ENCODE results near the gene LRMDA.

The LRMDA gene

DNA sequence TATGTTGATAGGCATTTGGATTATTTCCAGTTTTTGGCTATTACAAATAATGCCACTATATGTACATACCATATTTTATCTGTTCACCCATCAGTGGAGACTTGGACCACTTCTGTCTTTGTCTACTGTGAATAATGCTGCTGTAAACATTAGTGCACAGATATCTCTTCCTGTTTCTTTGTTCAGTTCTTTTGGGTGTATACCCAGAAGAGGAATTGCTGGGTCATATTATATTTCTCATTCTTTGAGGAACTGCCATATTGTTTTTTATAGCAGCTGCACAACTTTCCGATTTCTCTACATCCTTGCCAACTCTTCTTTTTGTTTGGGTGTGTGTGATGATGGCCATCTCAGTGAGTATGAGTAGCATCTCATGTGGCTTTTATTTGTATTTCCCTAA is 218.0 kb downstream of the LRMDA start:
- no peak for DNase-seq

DNA sequence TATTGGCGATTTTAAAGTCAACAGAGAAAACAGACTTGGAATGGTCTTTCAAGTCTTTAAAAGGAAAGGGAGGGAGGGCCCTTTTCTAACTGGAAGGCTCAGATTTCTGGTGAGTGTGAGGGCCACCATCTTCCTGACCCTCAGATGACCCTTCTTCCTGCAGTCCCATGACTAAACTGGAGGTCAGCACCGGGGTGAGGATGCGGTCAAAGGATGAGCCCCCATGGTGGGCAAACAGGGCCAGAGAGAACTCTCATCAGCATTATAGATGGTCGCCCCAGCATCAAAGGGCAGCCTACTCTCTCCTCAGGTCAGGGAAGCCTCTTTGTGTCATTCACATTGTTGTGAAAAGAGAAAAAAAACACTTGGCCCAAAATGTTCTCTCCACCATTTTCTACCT is 219.2 kb downstream of the LRMDA start:
- no peak for DNase-seq

DNA sequence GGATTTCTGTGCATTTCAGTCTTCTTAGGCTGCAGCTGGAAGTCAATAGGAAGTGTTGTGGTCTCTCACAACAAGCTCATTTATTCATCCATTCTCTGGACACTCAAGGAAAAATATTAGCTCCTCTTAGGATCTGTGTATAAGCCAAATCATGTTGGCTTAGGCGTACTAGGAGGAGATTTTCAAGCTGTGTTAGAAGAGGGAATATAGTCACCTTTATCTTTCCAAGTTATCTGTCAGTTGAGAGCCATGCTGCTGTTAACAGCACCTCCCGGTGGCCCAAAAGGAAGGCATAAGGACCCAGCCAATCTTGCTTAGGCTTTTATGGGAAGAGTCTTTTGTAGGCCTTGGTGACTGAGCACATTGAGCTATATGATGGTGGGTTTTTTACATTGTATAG is 220.0 kb downstream of the LRMDA start:
- DNase-seq: no peak

DNA sequence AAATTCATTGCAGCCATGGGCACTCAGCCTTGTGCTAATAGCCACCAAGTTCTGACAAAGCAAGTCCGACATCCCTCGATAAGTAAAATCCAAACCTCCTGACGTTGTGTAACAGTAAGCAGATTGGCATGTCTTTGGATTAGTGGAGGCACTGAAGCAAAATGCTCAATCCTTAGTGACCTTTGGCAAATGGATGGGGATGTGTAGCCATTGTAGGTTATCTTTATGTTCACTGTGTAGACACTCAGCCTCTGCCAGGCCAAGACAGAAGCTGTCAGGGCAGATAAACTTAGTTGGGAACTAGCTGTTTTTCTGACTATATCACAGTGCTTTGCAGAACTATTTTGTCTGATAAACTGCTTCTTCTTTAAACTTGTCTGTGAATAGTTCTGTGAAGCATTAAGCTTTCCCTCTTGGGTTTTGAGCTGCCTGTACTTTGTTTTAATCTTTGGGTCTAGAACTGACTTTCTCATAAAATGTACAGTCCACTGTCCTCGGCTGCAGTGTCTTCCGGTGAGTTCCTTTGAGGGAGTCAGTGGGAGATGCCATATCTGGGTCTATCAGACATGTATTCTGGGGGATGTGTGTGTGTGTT is 220.8 kb downstream of the LRMDA start:
- DNase-seq: no peak

DNA sequence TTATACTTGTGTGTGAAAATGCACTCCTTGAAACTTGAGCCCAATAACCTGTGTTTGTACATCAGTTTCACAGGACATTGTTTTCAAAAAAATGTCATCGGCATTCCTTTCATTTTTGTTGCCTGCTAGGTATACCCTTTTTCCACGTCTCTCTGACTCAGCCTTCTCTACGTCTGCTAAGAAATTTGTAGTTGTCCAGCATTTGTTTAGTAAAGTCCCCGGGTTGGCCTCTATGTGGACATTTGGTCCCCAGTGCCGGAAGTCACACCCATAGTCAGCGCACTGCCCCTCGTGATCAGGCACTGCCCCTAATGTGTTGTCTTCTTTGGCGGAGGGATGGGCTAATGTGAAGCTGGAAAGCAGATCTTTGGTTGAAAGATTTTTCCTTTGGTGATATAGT is 222.3 kb downstream of the LRMDA start:
- no peak for DNase-seq

DNA sequence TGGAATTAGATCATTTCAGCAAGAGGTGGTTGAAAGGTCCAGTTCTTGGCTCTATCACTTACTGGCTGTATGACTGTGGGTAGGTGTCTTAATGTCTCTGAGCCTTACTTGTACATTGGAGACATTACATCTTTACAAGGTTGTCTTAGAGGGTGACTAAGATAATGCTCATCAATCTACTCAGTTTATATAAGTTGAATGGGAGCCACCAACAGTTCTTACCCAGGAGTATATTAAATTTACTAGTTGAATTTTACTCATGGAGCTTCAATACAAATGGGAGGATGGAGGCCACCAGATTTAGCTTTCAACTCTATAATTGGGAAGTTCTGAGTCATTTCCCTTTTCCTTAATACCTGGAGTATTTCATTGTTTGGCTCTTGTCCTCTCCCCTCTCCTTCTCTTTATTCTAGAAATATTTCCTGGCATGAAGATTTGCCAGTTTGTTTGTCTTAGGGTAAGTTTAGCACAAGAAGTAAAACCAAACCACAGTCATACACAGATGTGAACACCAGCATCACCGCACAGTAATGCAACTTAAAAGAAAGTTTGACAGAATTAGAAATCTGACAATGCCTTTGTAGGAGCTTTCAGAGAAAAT is 222.8 kb downstream of the LRMDA start:
- DNase-seq: no peak

DNA sequence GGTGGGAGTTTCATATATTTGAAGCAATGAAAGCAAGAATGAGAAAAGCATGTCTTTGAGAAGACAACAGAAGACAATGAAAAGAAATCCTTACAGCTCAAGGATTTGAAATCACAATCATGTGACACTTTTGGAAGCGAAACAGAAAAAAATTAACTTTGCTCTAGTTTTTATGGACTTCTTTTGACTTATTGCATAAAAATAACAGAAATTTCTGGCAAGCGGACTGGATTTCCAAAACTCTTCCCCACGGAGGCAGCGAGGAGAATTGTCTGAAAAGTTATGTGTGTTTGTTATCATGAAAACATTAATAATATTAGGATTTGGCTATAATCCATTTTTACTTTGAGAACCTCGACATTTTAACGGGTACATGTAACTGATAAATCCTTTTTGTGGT is 223.3 kb downstream of the LRMDA start:
- no peak for DNase-seq

DNA sequence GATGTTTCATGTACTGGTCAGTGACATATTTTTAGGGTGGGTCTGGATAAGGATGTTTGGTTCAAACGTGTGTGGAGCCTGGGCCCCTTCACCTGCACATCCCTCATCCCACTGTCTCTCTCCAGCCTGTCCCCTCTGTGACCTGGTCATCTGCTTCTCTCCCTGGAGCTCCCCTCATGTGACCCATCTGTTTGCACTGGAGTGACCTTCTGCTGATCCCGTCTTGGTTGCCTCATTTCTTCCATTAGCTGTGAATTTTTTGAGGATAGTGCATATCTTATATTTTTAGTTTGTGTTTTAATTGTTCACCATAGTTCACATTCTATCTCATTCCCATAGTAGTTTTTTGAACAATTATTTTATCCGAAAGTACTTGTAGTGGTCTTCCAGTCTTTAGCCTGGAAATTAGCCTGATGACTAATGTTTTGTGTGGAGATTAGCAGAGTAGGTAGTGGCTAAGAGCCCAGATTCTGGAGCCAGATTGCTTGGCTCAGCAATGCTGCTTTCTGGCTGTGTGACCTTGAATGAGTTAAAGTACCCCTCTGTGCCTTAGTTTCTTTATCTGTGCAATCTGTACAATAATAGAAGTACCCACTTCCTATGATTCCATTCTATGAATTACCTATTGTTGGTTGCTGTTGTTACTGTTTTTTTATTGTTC is 224.5 kb downstream of the LRMDA start:
- no peak for DNase-seq

DNA sequence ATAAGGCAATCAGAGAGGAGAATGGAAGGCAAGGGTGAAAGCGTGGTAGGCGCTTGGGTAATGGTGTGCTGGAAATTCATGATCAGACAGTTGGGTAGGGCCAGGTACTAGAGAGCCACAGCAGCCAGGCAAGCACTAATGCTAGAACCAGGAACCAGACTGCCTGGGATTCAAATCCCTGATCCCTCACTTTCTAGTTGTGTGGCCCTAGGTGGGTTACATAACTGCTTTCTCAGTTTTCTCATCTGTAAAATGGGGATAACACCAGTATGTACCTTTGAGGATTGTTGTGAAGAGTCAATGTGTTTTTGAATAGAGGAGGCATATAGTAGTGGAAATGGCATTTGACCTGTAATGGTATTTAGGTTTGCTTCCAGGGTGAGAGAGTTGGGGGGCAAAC is 225.9 kb downstream of the LRMDA start:
- no peak for DNase-seq

DNA sequence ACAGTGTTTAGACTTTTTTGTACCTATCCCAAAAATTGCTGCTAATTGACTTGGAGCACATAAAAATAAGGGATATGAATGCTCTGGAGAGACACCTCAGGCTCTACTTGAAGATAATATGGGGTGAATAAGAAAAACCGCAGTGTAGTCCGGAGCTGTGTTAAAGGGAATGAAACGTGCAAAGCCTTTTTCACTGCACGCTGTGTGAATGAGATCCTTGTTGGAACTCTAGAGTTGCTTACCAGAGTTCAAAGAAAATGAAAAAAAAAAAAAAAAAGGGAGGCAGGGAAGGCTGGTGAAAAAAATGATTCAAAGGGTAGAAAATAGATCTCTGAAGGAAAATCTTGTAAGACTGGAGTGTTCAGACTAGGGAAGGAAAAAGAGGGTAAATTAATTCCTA is 226.6 kb downstream of the LRMDA start:
- DNase-seq: no peak

DNA sequence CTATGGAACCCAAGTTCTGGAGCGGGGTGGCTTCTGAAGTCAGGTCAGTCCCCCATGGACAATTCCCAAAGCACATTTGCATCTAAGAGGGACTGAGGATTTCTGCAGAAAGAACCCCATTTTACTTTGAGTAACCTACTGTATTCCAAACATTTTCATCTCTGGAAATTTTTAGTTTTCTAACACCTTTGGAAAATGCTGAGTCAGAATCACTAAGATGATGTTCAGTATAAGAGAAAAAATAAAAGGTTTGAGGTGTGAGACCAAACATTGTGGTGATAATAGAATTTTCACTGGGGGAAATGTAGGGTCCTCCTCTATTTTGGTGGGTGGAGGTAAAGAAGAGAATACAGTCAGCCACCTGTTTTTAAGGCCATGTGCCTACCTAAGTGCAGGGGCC is 227.1 kb downstream of the LRMDA start:
- DNase-seq: no peak

DNA sequence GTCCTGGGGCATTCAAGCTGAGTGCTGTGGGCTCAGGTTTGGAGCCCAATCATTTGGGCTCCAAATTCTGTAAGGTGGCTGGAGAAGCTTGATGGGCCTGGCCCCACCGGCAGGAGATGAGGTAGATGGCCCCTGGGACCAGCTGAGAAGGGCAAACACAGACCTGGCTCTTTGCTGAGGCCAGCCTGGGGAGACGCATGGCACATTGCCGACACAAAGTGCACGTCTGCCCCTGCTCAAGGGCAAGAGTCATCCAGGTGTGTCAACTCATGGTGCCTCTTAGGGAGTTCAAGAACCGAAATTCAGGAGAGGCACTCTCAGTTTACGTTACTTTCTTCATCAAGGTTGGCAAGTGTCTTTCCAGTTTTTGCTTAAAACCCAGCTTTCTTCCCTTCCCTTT is 227.5 kb downstream of the LRMDA start:
- no peak for DNase-seq

DNA sequence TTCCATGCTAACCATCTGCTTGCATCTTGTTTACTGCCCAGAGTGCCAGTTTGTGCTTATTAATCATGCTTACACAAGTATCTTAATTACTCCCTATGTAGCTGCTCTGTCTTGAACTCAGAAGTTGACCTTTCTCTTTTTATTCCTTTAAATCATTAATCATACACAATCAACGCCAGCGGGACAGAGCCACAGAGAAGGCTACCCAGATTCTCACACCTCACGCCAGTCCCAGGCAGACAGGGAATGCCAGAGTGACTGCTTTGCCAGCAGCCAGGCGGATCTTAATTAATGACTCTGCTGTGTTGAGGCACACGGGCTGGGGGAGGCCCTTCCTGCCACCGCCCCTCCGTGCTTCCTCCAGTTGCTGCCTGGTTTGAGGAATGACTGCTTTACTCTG is 229.4 kb downstream of the LRMDA start:
- DNase-seq: no peak

DNA sequence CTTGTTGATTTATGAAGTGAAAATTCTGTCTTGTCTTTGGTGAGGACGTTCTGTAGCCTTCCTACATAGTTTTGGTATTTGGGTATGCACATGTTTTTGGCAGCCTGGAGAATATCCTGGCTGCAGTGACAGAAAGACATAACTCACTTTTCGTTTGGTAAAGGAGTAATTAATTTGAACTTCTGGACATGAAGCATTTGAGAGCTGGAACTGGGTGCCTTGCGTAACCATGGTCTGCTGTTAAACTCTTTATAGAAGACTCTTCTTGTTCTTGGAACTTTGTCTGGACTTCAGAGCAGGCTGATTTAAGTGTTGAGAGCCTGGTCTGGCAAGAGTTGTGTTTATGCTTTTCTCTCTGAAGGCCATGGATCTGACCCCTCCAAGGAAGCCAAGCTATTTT is 231.3 kb downstream of the LRMDA start:
- DNase-seq: no peak

DNA sequence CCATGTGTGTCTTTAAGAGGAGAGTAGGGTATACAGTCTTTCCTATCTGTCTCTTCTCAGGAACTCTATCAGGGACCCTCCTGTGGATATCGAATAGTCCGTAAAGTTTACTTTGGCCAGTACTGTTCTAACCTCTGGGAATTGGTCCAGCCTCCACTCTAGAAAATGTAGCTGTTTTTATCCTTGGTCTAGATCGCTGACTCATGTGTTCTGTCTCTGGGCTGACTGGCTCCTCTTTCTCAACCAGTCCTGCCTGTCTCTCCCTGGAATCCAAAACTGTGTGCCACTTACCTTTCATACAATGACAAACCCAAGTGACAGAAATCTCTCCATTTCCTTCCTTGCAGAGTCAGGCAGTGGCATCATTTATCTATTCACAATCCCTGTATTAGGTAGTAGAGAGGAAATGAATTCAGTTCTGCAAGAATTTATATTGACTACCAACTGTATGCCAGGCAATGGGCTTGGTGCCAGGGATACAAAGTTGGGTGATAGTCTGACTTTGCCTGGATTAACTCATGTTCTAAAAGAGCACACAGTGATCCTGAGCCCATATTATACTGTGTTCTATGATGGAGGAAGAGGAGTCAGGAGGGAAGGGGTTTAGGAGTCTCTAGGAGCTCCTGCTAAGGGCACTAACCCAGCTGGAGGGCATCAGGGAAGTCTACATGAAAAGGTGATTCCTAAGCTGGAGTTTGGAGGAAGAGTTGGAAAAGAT is 232.7 kb downstream of the LRMDA start:
- no peak for DNase-seq

DNA sequence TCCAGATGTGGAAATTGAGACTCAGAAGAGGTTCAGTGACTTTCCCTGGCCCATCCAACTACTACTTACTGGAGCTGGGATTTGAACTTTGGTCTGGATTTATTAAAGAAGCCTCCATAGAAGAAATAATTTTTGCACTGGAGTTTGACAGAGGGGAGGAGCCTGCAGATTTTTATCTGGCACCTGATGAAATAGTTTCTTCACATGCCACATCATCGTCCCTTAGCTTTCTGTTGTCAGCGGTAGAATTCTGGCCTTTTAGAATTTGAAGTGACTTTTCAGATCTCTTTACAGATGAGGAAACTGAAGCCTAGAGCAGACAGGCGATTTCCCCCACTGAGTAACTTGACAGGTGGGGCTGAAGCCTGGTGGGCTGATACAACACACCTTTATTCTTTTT is 233.5 kb downstream of the LRMDA start:
- DNase-seq: no peak

DNA sequence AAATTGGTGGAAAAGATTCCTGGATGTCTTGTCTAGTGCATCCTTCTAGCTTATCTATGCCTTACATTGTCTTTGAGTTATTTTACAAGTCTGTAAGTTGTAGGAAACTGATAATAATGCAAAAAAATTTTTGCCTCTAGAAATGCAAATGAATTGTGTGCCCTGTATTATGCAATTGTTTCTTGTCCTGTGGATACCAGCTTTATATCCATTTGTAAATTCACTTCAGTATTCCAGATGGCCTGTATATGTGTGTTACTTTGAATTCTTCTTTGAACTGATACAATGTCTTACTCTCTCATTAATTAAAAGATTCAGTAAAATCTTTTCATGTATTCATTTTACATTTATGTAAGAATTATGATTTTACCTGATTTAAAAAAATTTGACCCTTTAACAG is 234.3 kb downstream of the LRMDA start:
- DNase-seq: no peak

DNA sequence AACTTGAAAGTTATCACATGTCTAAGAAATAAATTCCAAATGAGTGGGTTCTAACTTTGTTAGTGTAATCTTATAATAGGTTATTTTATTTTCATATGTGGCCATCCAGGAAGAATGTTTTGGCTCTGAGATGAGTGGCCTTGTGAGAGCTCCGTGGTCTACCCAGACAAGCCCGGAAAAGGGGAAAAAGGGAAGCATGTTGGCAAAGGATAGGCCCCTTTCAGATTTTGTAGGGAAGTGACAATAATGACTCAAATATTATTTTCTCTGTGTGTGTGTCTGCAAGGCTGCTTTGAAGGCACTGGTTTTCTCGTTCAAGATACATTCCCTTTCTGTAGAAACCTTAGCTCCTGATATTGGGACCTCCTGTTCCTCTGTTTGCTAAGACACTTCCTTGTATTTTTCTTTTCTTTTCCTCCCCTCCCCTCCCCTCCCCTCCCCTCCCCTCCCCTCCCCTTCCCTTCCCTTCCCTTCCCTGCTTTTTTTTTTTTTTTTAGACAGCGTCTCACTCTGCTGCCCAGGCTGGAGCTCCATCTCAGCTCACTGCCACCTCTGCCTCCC is 240.8 kb downstream of the LRMDA start:
- no peak for DNase-seq

DNA sequence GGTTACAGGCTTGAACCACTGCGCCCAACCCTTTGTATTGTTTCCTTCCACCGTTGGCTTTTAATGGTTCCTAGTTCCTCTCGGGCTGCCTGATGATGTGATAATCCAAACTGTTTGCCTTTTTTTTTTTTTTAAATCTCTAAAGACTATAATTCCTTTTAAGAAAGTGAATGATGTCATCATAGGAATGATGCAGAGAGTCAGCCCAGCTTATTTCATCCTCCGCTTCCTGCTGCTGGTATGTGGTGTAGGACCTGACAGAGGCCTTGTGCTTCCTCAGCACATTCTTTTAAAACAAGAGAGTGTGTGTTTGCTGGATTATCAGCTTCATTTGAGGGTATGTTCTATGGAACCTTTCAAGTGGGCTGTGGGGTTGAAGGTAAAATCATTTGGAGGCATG is 241.4 kb downstream of the LRMDA start:
- no peak for DNase-seq

DNA sequence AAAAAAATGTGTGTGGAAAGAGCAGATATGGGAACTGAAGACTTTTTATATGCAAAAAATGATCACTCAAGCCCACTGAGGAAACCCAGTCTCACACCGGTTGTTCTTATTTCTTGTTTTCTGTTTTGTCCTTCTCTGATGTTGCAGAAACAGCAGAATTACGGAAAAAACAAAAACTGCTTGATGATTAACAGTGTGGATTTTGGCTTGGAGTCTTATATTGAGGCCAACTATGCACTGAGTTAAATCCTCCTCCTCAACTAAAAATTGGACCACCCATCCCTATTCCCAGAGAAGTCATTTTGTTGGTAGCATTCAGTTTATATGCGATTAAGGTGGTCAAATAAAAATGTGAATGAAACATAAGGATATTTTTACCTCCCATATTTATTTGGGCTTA is 246.1 kb downstream of the LRMDA start:
- no peak for DNase-seq

DNA sequence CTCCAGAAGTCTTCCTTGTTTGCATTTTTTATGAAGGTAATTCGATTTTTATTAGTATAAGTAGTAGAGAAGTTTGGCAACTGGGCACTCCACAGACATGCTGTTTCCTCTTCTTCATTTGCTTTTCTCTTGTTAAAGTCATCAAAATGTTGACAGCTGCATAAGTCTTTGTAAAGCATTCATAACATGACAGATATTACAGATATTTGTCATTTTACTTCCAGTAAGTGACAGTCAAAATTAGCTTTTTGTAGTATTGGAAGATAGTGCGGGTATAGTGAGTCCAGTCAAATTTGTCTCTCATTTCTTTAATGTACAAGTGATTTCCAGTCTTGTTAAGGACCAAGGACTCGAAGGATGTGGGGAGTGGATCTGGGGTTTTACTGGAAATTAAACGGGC is 247.1 kb downstream of the LRMDA start:
- DNase-seq: no peak

DNA sequence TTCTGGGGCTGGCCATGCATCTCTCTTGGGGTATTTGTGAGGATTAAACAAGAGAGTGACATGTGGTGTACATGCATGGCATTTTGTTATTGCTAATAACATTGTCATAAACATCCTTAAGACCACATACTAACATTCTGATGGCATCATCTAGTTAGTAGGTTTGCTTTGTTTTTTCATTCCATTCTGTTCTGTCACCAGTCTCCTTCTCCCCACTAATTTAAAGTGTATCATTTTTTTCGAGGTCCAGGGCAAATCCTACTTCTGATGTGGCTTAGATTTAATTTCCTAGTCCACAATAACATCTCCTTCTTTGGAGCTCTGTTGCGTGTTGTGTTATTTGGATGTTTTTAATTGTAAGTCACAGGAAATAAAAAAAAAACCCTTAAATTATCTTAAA is 248.1 kb downstream of the LRMDA start:
- no peak for DNase-seq

DNA sequence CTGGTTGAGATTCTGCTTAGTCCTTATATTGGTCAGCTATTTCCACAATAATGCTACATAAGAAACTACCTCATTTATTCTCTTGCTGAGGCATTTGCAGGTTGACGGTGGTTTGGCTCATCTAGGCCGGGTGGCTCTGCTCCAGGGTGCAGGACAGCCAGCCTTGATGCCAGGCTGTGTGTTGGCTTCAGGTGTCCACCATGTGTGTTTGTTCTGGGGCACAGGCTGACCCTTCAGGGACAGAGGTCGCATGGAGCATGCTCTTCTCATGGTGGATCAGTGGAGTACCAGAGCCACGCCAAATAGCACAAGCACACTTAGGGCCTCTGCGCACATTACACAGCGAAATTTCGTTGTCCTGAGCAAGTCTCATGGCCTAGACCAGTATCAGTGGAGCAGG is 249.9 kb downstream of the LRMDA start:
- no peak for DNase-seq

Data from NCI-H524 treated with DMSO at 0.1 percent for 48 hours (cell line).